IMR-90 (cell line): ENCODE measurements around the gene EPO. TPM values are rescaled to one million over a fixed set of nuclear protein-coding genes. Genes with fewer than 3 reads are reported as not detected.

ENCODE experiments used
- ATAC-seq: fragments of 200-7000 bp; cut with Tn5 transposase; 2 replicates; pipeline ENCODE4 v1.9.1; 2020; ENCODE audit warnings: low read depth, mild to moderate bottlenecking, moderate library complexity
- BruUV-seq: library from RNA; stranded (reverse); fragments of 400-500 nt; replicated peaks from 2 replicates; lab custom pipeline; 2021; lab: Mats Ljungman, UMichigan
- CTCF ChIA-PET: fragments of 300-600 bp; formaldehyde crosslinking; extraction: SDS; loops from one replicate; lab custom pipeline; 2021; ENCODE audit warnings: antibody characterized with exemption; lab: Yijun Ruan, JAX
- POLR2A ChIA-PET: fragments of 300-600 bp; sonication (Branson Sonifier 250); formaldehyde crosslinking; loops from one replicate; lab custom pipeline; 2022; ENCODE audit warnings: antibody characterized with exemption; ENCODE audit not compliant: unreplicated experiment; lab: Charles Lee
- DNase-seq: peaks from one replicate; pipeline ENCODE4 v3.0.0; 2013
- H2AFZ ChIP-seq: replicated peaks from 2 replicates; pipeline ENCODE3; 2013; ENCODE audit warnings: low read length, mild to moderate bottlenecking; ENCODE audit not compliant: poor library complexity
- H2AK5ac ChIP-seq: 2 replicates; pipeline ENCODE4 v1.6.1; 2013; ENCODE audit warnings: low read depth, low read length, inconsistent platforms
- H2AK9ac ChIP-seq: replicated peaks from 2 replicates; pipeline ENCODE3; 2013; ENCODE audit warnings: mild to moderate bottlenecking, low read depth, low read length, moderate library complexity; ENCODE audit not compliant: poor library complexity
- H2BK120ac ChIP-seq: 2 replicates; pipeline ENCODE4 v1.6.1; 2013; ENCODE audit warnings: low read depth, low read length, inconsistent platforms
- H2BK15ac ChIP-seq: 3 replicates; pipeline ENCODE4 v1.6.1; 2013; ENCODE audit warnings: low read depth, low read length, inconsistent platforms
- H2BK20ac ChIP-seq: 2 replicates; pipeline ENCODE4 v1.6.1; 2013; ENCODE audit warnings: low read depth, mild to moderate bottlenecking, inconsistent platforms, low read length, moderate library complexity
- H2BK5ac ChIP-seq: 2 replicates; pipeline ENCODE4 v1.6.1; 2013; ENCODE audit warnings: mild to moderate bottlenecking, low read depth, low read length, inconsistent platforms; ENCODE audit not compliant: poor library complexity, severe bottlenecking
- H3K14ac ChIP-seq: replicated peaks from 2 replicates; pipeline ENCODE4 v1.6.1; 2013; ENCODE audit warnings: low read depth, low read length, inconsistent platforms
- H3K18ac ChIP-seq: 2 replicates; pipeline ENCODE4 v1.6.1; 2013; ENCODE audit warnings: low read depth, low read length, control low read depth
- H3K23ac ChIP-seq: 2 replicates; pipeline ENCODE4 v1.6.1; 2013; ENCODE audit warnings: low read depth, low read length, inconsistent platforms
- H3K27ac ChIP-seq: 2 replicates; pipeline ENCODE4 v1.5.1; 2013; ENCODE audit warnings: mild to moderate bottlenecking, control low read depth, low read length; ENCODE audit not compliant: insufficient read depth
- H3K27me3 ChIP-seq: 2 replicates; pipeline ENCODE4 v1.6.1; 2013; ENCODE audit warnings: low read length; ENCODE audit not compliant: control insufficient read depth, insufficient read depth
- H3K36me3 ChIP-seq: 2 replicates; pipeline ENCODE4 v1.6.1; 2013; ENCODE audit warnings: low read length, mixed read lengths; ENCODE audit not compliant: control insufficient read depth, insufficient read depth
- H3K4ac ChIP-seq: 2 replicates; pipeline ENCODE4 v1.6.1; 2013; ENCODE audit warnings: low read depth, low read length, inconsistent platforms
- H3K4me1 ChIP-seq: 2 replicates; pipeline ENCODE4 v1.6.1; 2013; ENCODE audit warnings: low read length, mixed read lengths; ENCODE audit not compliant: control insufficient read depth, insufficient read depth
- H3K4me2 ChIP-seq: 2 replicates; pipeline ENCODE4 v1.6.1; 2013; ENCODE audit warnings: low read depth, mild to moderate bottlenecking, control low read depth, low read length, moderate library complexity
- H3K4me3 ChIP-seq: 2 replicates; pipeline ENCODE4 v1.5.1; 2013; ENCODE audit warnings: low read depth, mild to moderate bottlenecking, control low read depth, low read length, moderate library complexity; ENCODE audit not compliant: insufficient read depth
- H3K56ac ChIP-seq: 2 replicates; pipeline ENCODE4 v1.6.1; 2013; ENCODE audit warnings: low read length, inconsistent platforms; ENCODE audit not compliant: insufficient read depth; ENCODE audit errors: extremely low read depth
- H3K79me1 ChIP-seq, 2 experiments: 2 replicates each; pipeline ENCODE4 v1.6.1; 2013; ENCODE audit warnings: low read length in 2 of 2, inconsistent platforms in 1 of 2, low read depth in 1 of 2
- H3K9ac ChIP-seq: 2 replicates; pipeline ENCODE4 v1.6.1; 2013; ENCODE audit warnings: low read depth, low read length, control low read depth
- H3K9me1 ChIP-seq: 2 replicates; pipeline ENCODE4 v1.6.1; 2013; ENCODE audit warnings: low read length, inconsistent platforms; ENCODE audit not compliant: insufficient read depth
- H3K9me3 ChIP-seq: 2 replicates; pipeline ENCODE4 v1.6.1; 2013; ENCODE audit warnings: low read length; ENCODE audit not compliant: control insufficient read depth, insufficient read depth
- H4K20me1 ChIP-seq: 2 replicates; pipeline ENCODE4 v1.6.1; 2013; ENCODE audit warnings: low read length, inconsistent platforms; ENCODE audit not compliant: insufficient read depth
- H4K5ac ChIP-seq: 2 replicates; pipeline ENCODE4 v1.6.1; 2013; ENCODE audit warnings: mild to moderate bottlenecking, low read depth, low read length, control low read depth
- H4K8ac ChIP-seq, 2 experiments: 2 replicates each; pipeline ENCODE4 v1.6.1; 2013; ENCODE audit warnings: low read depth in 2 of 2, low read length in 2 of 2, control low read depth in 1 of 2, inconsistent platforms in 1 of 2
- H4K91ac ChIP-seq: 2 replicates; pipeline ENCODE4 v1.6.1; 2013; ENCODE audit warnings: low read depth, low read length, inconsistent platforms; ENCODE audit not compliant: insufficient read depth
- BHLHE40 ChIP-seq: fragments of 150-350 bp; IDR thresholded peaks from 2 replicates; pipeline ENCODE4 v1.6.1; 2016; ENCODE audit warnings: mild to moderate bottlenecking, low read depth, low read length
- CEBPB ChIP-seq: IDR thresholded peaks from 2 replicates; pipeline ENCODE4 v1.6.1; 2012; ENCODE audit warnings: low read depth, low read length, improper control_type of control experiment
- CHD1 ChIP-seq: IDR thresholded peaks from 2 replicates; pipeline ENCODE4 v1.6.1; 2012; ENCODE audit warnings: low read depth, low read length, improper control_type of control experiment
- CTCF ChIP-seq: conservative IDR thresholded peaks from 2 replicates; pipeline ENCODE4 v1.5.1; 2012; ENCODE audit warnings: mild to moderate bottlenecking, low read depth, low read length, improper control_type of control experiment
- ELK1 ChIP-seq: fragments of 150-350 bp; IDR thresholded peaks from 2 replicates; pipeline ENCODE4 v1.6.1; 2016; ENCODE audit warnings: low read depth, mild to moderate bottlenecking, low read length, moderate library complexity, borderline replicate concordance
- FOS ChIP-seq: fragments of 150-350 bp; IDR thresholded peaks from 2 replicates; pipeline ENCODE4 v1.6.1; 2016; ENCODE audit warnings: low read depth, low read length
- MAFK ChIP-seq: IDR thresholded peaks from 2 replicates; pipeline ENCODE4 v1.6.1; 2012; ENCODE audit warnings: low read depth, low read length, improper control_type of control experiment
- MAZ ChIP-seq: IDR thresholded peaks from 2 replicates; pipeline ENCODE4 v1.6.1; 2012; ENCODE audit warnings: low read depth, mild to moderate bottlenecking, low read length, improper control_type of control experiment, moderate library complexity, borderline replicate concordance
- NFE2L2 ChIP-seq: fragments of 150-350 bp; IDR thresholded peaks from 2 replicates; pipeline ENCODE4 v1.6.1; 2016; ENCODE audit warnings: low read depth, mild to moderate bottlenecking, low read length
- POLR2A ChIP-seq: IDR thresholded peaks from 2 replicates; pipeline ENCODE4 v1.6.1; 2012; ENCODE audit warnings: mild to moderate bottlenecking, low read depth, low read length
- RAD21 ChIP-seq: IDR thresholded peaks from 2 replicates; pipeline ENCODE4 v1.6.1; 2012; ENCODE audit warnings: low read length, improper control_type of control experiment
- RCOR1 ChIP-seq: IDR thresholded peaks from 2 replicates; pipeline ENCODE4 v1.6.1; 2012; ENCODE audit warnings: mild to moderate bottlenecking, low read length, improper control_type of control experiment; ENCODE audit not compliant: insufficient replicate concordance
- RFX5 ChIP-seq: IDR thresholded peaks from 2 replicates; pipeline ENCODE4 v1.8.0; 2012; ENCODE audit warnings: low read depth, mild to moderate bottlenecking, low read length, moderate library complexity
- SMC3 ChIP-seq: fragments of 150-350 bp; IDR thresholded peaks from 2 replicates; pipeline ENCODE4 v1.6.1; 2016; ENCODE audit warnings: low read depth, mild to moderate bottlenecking, antibody characterized with exemption, low read length, moderate library complexity
- USF2 ChIP-seq: fragments of 150-350 bp; IDR thresholded peaks from 2 replicates; pipeline ENCODE4 v1.6.1; 2017; ENCODE audit warnings: mild to moderate bottlenecking, antibody characterized with exemption, low read length, low read depth
- WGBS, 2 experiments: methylation state at CpG; one replicate each; pipeline versions ENCODE4 v1.1.5 to v1.1.7; 2013; ENCODE audit warnings: missing lambda C conversion rate in 2 of 2; ENCODE audit not compliant: insufficient read length in 1 of 2; ENCODE audit errors: extremely low coverage in 2 of 2; 5-methylcytosine and 5-hydroxymethylcytosine counted together
- dilution Hi-C: fragments of 300-500 bp; cut with HindIII; formaldehyde crosslinking; loops from one replicate; pipeline ENCODE4 v1.14.3; 2018; ENCODE audit warnings: low sequenced_read_pairs; ENCODE audit not compliant: unreplicated experiment
- in situ Hi-C: fragments of 300-500 bp; cut with MboI; formaldehyde crosslinking; loops from 3 replicates; pipeline ENCODE4 v1.14.3; 2019; ENCODE audit warnings: low sequenced_read_pairs, inconsistent platforms, mixed read lengths
- intact Hi-C: fragments of 100-400 bp; cut with micrococcal nuclease; formaldehyde crosslinking; loops from 2 replicates; pipeline ENCODE4 v1.10.0; 2022
- polyA plus RNA-seq, 3 experiments: library from polyadenylated mRNA; depleted of rRNA; stranded (reverse); fragments of >200 nt; gene quantifications; 2 replicates each; pipeline ENCODE4 v1.2.3, GENCODE V29; 2012; ENCODE audit warnings: low replicate concordance in 1 of 3
- total RNA-seq: library from RNA; depleted of rRNA; stranded (reverse); fragments of >200 nt; gene quantifications from 2 replicates; pipeline ENCODE4 v1.2.3, GENCODE V29; 2012

Gene EPO
- total and polyA plus RNA-seq, 2 of the 4 experiments (the other 2 are of a cell fraction): not detected

- CTCF ChIA-PET: interaction anchor here (0.7 to 2.4 kb wide), 17 partner anchors 9 to 189 kb away, joined by 3 to 27 read pairs (median 4); partner anchors contain the start of genes EPHB4 and SLC12A9
- Histone ChIP-seq H2BK20ac (no peak overlapping the region), H3K4me2 (peak overlapping the region; percentile 89), H3K9me1 (no peaks in the 10 kb centered on the region), H3K56ac (peak overlapping the region; percentile 36; the same call in 1 of the 2 replicates), H2BK5ac (peak overlapping the region; percentile 3), H3K9ac (peak overlapping the region; percentile 66), H4K8ac (peak overlapping the region; percentile 77 to 87), H3K4me3 (peak overlapping the region; percentile 85), H2BK120ac (no peak overlapping the region), H4K5ac (peak overlapping the region; percentile 4), H3K23ac (no peak overlapping the region), H2BK15ac (no peak overlapping the region), H3K18ac (no peak overlapping the region; the same call in 1 of the 2 replicates), H3K4me1 (peaks cover 4% of the 10 kb centered on the region; the same call in 1 of the 2 replicates), H3K9me3 (no peaks in the 10 kb centered on the region), H2AK9ac (peak overlapping the region; percentile 87), H3K14ac (peak overlapping the region; percentile 50), H4K91ac (peak overlapping the region; percentile 80), H3K27me3 (peaks cover 2% of the 10 kb centered on the region; the same call in 1 of the 2 replicates), H3K79me1 (peaks cover 13 to 23% of the 10 kb centered on the region in 2 experiments), H2AK5ac (peak overlapping the region; percentile 68; the same call in 1 of the 2 replicates), H3K4ac (peak overlapping the region; percentile 82), H3K27ac (peak overlapping the region; percentile 39), H3K36me3 (no peaks in the 10 kb centered on the region), H2AFZ (peak overlapping the region; percentile 100), H4K20me1 (no peaks in the 10 kb centered on the region; the same call in 1 of the 2 replicates)
- ATAC-seq (peak; percentile 80), DNase-seq (peak; percentile 59)
- whole genome bisulfite sequencing, 2 experiments: 1% methylated on average over 12 of the region's 25 CpGs; no CpG with 5 or more reads in 1 of the 2 experiments
- no TSS peak for BruUV-seq
- in situ Hi-C loops: loop anchor here (5.0 to 25.0 kb wide), 3 partner anchors 119 to 357 kb away; partner anchors contain the start of gene EPHB4
- POLR2A ChIA-PET: interaction anchor here (1.1 to 1.3 kb wide), 2 partner anchors 170 to 184 kb away, joined by 3 to 5 read pairs; partner anchors contain the start of genes SRRT and UFSP1
- dilution Hi-C loops: no loop called here
- intact Hi-C loops: loop anchor here (1.0 to 2.0 kb wide), 4 partner anchors 19 to 147 kb away; partner anchors contain the start of genes EPHB4 and SLC12A9
- TF ChIP-seq NFE2L2 (no peak), BHLHE40 (no peak), CHD1 (no peak), RAD21 (peak; percentile 74), SMC3 (peak; percentile 87), FOS (no peak), RFX5 (no peak), ELK1 (no peak), POLR2A (no peak), MAZ (peak; percentile 53), MAFK (no peak), USF2 (no peak), RCOR1 (no peak), CEBPB (no peak), CTCF (peak; percentile 84)
Observed at GRCh38 chr7:100705320-100705752, 14.9 kb upstream of the EPO start.
